Trophoblast cell (in vitro differentiated cells and primary cell): ENCODE data around the gene ACTG1.

ENCODE experiments used
- DNase-seq, 2 donors: peaks; one replicate each; pipeline ENCODE4 v3.0.0-alpha.2; 2016
- H2AFZ ChIP-seq: 2 replicates; pipeline ENCODE4 v1.6.1; 2013; ENCODE audit warnings: low read length, moderate library complexity, mild to moderate bottlenecking; ENCODE audit not compliant: insufficient read depth, poor library complexity
- H2AK5ac ChIP-seq: 2 replicates; pipeline ENCODE4 v1.6.1; 2013; ENCODE audit warnings: mild to moderate bottlenecking, low read length
- H2BK120ac ChIP-seq: 2 replicates; pipeline ENCODE4 v1.6.1; 2013; ENCODE audit warnings: low read length, mild to moderate bottlenecking, moderate library complexity; ENCODE audit not compliant: insufficient read depth, poor library complexity
- H2BK12ac ChIP-seq: 2 replicates; pipeline ENCODE4 v1.6.1; 2013; ENCODE audit warnings: mild to moderate bottlenecking, low read length, moderate library complexity
- H2BK5ac ChIP-seq: 2 replicates; pipeline ENCODE4 v1.6.1; 2013; ENCODE audit warnings: low read length, low read depth, moderate library complexity, mild to moderate bottlenecking; ENCODE audit not compliant: poor library complexity
- H3K14ac ChIP-seq: 2 replicates; pipeline ENCODE4 v1.6.1; 2013; ENCODE audit warnings: mild to moderate bottlenecking, low read length
- H3K18ac ChIP-seq: 2 replicates; pipeline ENCODE4 v1.6.1; 2013; ENCODE audit warnings: mild to moderate bottlenecking, low read length
- H3K23ac ChIP-seq: 2 replicates; pipeline ENCODE4 v1.6.1; 2013; ENCODE audit warnings: low read length
- H3K27ac ChIP-seq: 2 replicates; pipeline ENCODE4 v1.5.1; 2013; ENCODE audit warnings: low read depth, mild to moderate bottlenecking, inconsistent platforms, low read length, moderate library complexity
- H3K27me3 ChIP-seq: 2 replicates; pipeline ENCODE4 v1.6.1; 2013; ENCODE audit warnings: inconsistent platforms, mild to moderate bottlenecking, low read length, moderate library complexity; ENCODE audit not compliant: insufficient read depth
- H3K36me3 ChIP-seq, 2 experiments: 1 replicate in 1 of 2; 2 replicates in 1 of 2; pipeline ENCODE4 v1.6.1; 2013; ENCODE audit warnings: low read length in 2 of 2, mild to moderate bottlenecking in 2 of 2, moderate library complexity in 1 of 2; ENCODE audit not compliant: insufficient read depth in 2 of 2, control insufficient read depth in 1 of 2
- H3K4ac ChIP-seq: 2 replicates; pipeline ENCODE4 v1.6.1; 2013; ENCODE audit warnings: low read depth, mild to moderate bottlenecking, low read length, moderate library complexity
- H3K4me1 ChIP-seq, 2 experiments: 1 replicate in 1 of 2; 2 replicates in 1 of 2; pipeline ENCODE4 v1.6.1; 2013; ENCODE audit warnings: low read length in 2 of 2, mild to moderate bottlenecking in 2 of 2, moderate library complexity in 1 of 2; ENCODE audit not compliant: insufficient read depth in 2 of 2, control insufficient read depth in 1 of 2
- H3K4me2 ChIP-seq: 2 replicates; pipeline ENCODE4 v1.6.1; 2013; ENCODE audit warnings: inconsistent platforms, mild to moderate bottlenecking, low read length, moderate library complexity
- H3K4me3 ChIP-seq: 2 replicates; pipeline ENCODE4 v1.5.1; 2013; ENCODE audit warnings: mild to moderate bottlenecking, low read depth, low read length, inconsistent platforms
- H3K79me1 ChIP-seq: one replicate; pipeline ENCODE4 v1.6.1; 2013; ENCODE audit warnings: low read length
- H3K79me2 ChIP-seq: 2 replicates; pipeline ENCODE4 v1.6.1; 2013; ENCODE audit warnings: low read length, mild to moderate bottlenecking; ENCODE audit not compliant: control insufficient read depth, insufficient read depth, poor library complexity
- H3K9ac ChIP-seq: 2 replicates; pipeline ENCODE4 v1.6.1; 2013; ENCODE audit warnings: mild to moderate bottlenecking, low read length
- H3K9me3 ChIP-seq: 2 replicates; pipeline ENCODE4 v1.6.1; 2013; ENCODE audit warnings: low read depth, mild to moderate bottlenecking, control low read depth, inconsistent platforms, low read length; ENCODE audit not compliant: insufficient read depth
- H4K12ac ChIP-seq: 2 replicates; pipeline ENCODE4 v1.6.1; 2013; ENCODE audit warnings: low read depth, mild to moderate bottlenecking, low read length, moderate library complexity
- H4K8ac ChIP-seq: 2 replicates; pipeline ENCODE4 v1.6.1; 2013; ENCODE audit warnings: low read depth, mild to moderate bottlenecking, low read length, moderate library complexity
- H4K91ac ChIP-seq: one replicate; pipeline ENCODE4 v1.6.1; 2013; ENCODE audit warnings: low read depth, mild to moderate bottlenecking, low read length, moderate library complexity
- WGBS: extraction: QIAGEN DNeasy Blood & Tissue Kit; methylation state at CpG from one replicate; pipeline ENCODE4 v1.1.7; 2013; ENCODE audit warnings: missing lambda C conversion rate; ENCODE audit not compliant: insufficient read length, insufficient coverage; ENCODE audit errors: extremely low coverage; 5-methylcytosine and 5-hydroxymethylcytosine counted together

Gene ACTG1

DNA sequence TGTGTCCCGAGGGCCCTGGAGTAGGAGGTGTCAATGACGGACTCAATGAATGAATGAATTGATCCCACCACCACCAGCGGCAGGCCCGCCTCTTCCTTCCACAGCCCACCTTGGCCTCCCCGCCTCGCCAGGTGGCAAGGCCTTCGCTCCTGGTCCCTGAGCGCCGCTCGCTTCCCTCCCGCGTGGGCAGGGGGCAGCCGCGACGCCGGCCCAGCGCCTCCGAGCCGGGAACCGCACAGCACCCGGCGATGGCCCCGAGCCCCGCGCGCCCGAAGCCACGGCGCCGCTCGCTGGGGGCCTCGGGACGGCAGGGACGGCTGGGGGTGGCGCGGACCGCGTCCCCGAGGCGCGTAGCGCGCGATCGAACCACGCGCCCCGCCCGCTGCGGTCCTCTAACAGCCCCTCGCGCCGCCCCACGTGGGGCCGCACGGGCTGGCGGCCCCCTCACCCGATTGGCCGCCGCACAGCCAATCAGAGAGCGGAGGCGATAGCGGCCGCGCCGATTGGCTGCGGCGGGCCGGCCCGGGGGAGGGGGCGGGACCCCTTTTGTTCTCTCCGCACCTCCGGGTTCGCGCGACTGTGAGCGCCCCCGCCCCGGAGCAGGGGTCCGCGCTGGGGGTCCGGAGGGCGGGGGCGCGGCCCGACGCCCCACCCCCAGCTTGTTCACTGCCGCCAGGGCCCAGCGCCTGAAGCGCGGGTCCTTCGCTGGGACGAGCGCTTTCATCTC lies 31.4 kb downstream of the ACTG1 start:
- Histone ChIP-seq H4K8ac (no peak overlapping the region), H4K12ac (no peak overlapping the region), H4K91ac (no peak overlapping the region), H3K23ac (no peak overlapping the region), H3K9ac (no peak overlapping the region), H3K27me3 (peaks cover 25% of the 10 kb centered on the region), H2BK12ac (no peak overlapping the region), H3K4me2 (peak overlapping the region; percentile 38), H2BK120ac (no peak overlapping the region), H3K4me1 (peaks cover 4 to 9% of the 10 kb centered on the region in 2 experiments), H3K27ac (no peak overlapping the region), H3K4ac (no peak overlapping the region), H2AFZ (no peak overlapping the region), H2BK5ac (no peak overlapping the region), H3K79me1 (no peaks in the 10 kb centered on the region), H3K4me3 (no peak overlapping the region), H3K18ac (no peak overlapping the region), H3K14ac (no peak overlapping the region), H3K9me3 (peaks cover 17% of the 10 kb centered on the region), H3K79me2 (peaks cover 1% of the 10 kb centered on the region), H3K36me3 (no peaks in the 10 kb centered on the region), H2AK5ac (no peak overlapping the region)
- peak in 1 of 2 donors; percentile 23 for DNase-seq
- WGBS = no CpG with 5 or more reads among the region's 94 CpGs

GRCh38 chr17:81480140-81481072 lies 32.2 kb downstream of the ACTG1 start:
- Histone ChIP-seq H3K79me2 (peaks cover 1% of the 10 kb centered on the region), H3K9ac (no peak overlapping the region), H2AK5ac (no peak overlapping the region), H4K12ac (no peak overlapping the region), H2BK12ac (no peak overlapping the region), H3K79me1 (no peaks in the 10 kb centered on the region), H3K9me3 (peaks cover 17% of the 10 kb centered on the region), H2AFZ (no peak overlapping the region), H2BK120ac (no peak overlapping the region), H3K27ac (no peak overlapping the region), H3K14ac (no peak overlapping the region), H3K4me3 (no peak overlapping the region), H3K4me2 (no peak overlapping the region), H3K4me1 (peaks cover 4 to 9% of the 10 kb centered on the region in 2 experiments), H3K23ac (no peak overlapping the region), H4K91ac (no peak overlapping the region), H2BK5ac (no peak overlapping the region), H3K18ac (no peak overlapping the region), H3K4ac (no peak overlapping the region), H3K36me3 (no peaks in the 10 kb centered on the region), H3K27me3 (peaks cover 25% of the 10 kb centered on the region), H4K8ac (no peak overlapping the region)
- DNase-seq = no peak
- no CpG with 5 or more reads among the region's 21 CpGs for WGBS

DNA sequence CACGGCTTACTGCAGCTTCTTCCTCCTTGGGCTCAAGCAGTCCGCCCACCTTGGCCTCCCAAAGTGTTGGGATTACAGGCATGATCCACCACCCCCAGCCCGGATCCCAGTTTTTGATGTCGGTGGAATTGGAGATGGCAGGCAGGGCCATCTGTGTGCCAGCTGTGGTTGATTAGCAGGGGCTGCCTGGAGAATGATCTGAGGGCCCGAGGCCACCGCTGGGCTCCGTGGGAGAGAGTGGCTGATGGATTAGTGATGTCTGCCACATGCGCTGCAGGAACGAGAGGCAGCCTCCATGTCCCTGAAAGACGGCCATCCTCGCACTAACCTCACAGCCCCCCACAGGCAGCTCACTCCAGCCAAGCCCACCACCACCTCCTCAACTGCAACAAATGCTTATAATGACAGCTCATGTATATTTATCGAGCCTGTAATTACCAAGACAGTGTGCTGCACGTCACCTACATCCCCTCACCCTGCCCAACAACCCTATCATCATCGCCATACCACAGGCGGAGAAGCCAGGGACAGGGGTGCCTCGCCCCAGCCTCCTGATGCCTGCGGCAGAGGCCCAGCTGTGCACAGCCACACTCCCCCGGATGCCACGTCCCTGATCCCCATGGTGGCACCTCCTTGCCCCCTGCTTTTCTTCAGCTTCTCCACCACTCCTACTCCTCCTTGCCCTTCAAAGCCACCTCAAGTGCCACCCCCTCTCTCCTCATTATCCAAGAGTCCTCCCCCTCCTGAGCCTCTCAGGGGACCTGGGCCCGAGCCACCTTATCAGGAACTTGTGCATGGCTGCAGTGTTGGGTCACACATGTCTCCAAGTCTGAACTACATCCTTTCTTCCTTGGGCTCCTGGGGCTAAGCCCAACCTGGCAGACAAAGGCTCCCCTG lies 33.2 kb downstream of the ACTG1 start:
- no peak overlapping the region for H4K12ac ChIP-seq
- no peak overlapping the region for H4K8ac ChIP-seq
- H3K4ac ChIP-seq = no peak overlapping the region
- H3K4me2 ChIP-seq = no peak overlapping the region
- no CpG with 5 or more reads among the region's 20 CpGs for WGBS
- H3K23ac ChIP-seq = no peak overlapping the region
- peaks cover under 1% of the 10 kb centered on the region for H3K79me2 ChIP-seq
- no peaks in the 10 kb centered on the region for H3K79me1 ChIP-seq
- peaks cover 25% of the 10 kb centered on the region for H3K27me3 ChIP-seq
- H3K18ac ChIP-seq = no peak overlapping the region
- no peak overlapping the region for H3K4me3 ChIP-seq
- H2BK120ac ChIP-seq = no peak overlapping the region
- peaks cover 4 to 5% of the 10 kb centered on the region in 2 experiments for H3K4me1 ChIP-seq
- no peak overlapping the region for H4K91ac ChIP-seq
- no peak overlapping the region for H2BK5ac ChIP-seq
- H2BK12ac ChIP-seq = no peak overlapping the region
- no peak overlapping the region for H2AK5ac ChIP-seq
- no peak overlapping the region for H3K27ac ChIP-seq
- H3K36me3 ChIP-seq = no peaks in the 10 kb centered on the region
- no peak overlapping the region for H2AFZ ChIP-seq
- H3K14ac ChIP-seq = no peak overlapping the region
- no peak overlapping the region for H3K9ac ChIP-seq
- DNase-seq = no peak
- H3K9me3 ChIP-seq = peaks cover 17% of the 10 kb centered on the region

DNA sequence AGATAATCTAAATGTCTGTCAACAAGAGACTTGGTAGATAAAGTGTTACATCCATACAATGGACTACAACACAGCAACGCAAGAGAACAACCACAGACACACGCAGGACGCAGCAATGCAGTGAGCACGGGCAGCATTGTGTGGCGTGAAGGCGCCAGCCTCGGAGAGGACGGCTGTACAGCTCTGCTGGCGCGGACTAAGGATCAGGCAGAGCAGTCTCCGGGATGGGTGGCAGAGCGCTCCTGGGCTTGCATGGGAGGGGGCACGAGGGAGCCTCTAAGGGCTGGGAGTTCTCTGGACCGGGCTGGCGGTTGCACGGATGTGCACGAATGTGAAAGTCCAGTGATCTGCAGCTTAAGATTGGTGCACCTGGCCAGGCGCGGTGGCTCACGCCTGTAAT lies 34.5 kb downstream of the ACTG1 start:
- no peak overlapping the region for H3K18ac ChIP-seq
- no peaks in the 10 kb centered on the region for H3K79me2 ChIP-seq
- no peak overlapping the region for H2BK12ac ChIP-seq
- H3K9ac ChIP-seq = no peak overlapping the region
- H3K4ac ChIP-seq = no peak overlapping the region
- DNase-seq = no peak
- H4K12ac ChIP-seq = no peak overlapping the region
- no peak overlapping the region for H3K14ac ChIP-seq
- H3K4me3 ChIP-seq = no peak overlapping the region
- H3K4me1 ChIP-seq = no peaks in the 10 kb centered on the region
- no peak overlapping the region for H4K8ac ChIP-seq
- no peaks in the 10 kb centered on the region for H3K36me3 ChIP-seq
- no peak overlapping the region for H4K91ac ChIP-seq
- no peak overlapping the region for H3K27ac ChIP-seq
- no peak overlapping the region for H3K4me2 ChIP-seq
- WGBS = no CpG with 5 or more reads among the region's 20 CpGs
- no peak overlapping the region for H3K23ac ChIP-seq
- peaks cover 22% of the 10 kb centered on the region for H3K27me3 ChIP-seq
- no peak overlapping the region for H2BK120ac ChIP-seq
- H3K79me1 ChIP-seq = no peaks in the 10 kb centered on the region
- peaks cover 19% of the 10 kb centered on the region for H3K9me3 ChIP-seq
- no peak overlapping the region for H2BK5ac ChIP-seq
- no peak overlapping the region for H2AK5ac ChIP-seq
- H2AFZ ChIP-seq = no peak overlapping the region
